HTR-8/SVneo (cell line): Measurements from ENCODE around the gene HERC3.

Experiments used
- DNase-seq: peaks from one replicate; pipeline ENCODE4 v3.0.0; 2011; ENCODE audit warnings: low spot score, mixed read lengths; ENCODE audit not compliant: insufficient read length
- FAIRE-seq: peaks from 2 replicates; lab custom pipeline; 2011; peaks lifted over from hg19 to GRCh38; lab: Jason Lieb, UNC

Gene HERC3

DNA sequence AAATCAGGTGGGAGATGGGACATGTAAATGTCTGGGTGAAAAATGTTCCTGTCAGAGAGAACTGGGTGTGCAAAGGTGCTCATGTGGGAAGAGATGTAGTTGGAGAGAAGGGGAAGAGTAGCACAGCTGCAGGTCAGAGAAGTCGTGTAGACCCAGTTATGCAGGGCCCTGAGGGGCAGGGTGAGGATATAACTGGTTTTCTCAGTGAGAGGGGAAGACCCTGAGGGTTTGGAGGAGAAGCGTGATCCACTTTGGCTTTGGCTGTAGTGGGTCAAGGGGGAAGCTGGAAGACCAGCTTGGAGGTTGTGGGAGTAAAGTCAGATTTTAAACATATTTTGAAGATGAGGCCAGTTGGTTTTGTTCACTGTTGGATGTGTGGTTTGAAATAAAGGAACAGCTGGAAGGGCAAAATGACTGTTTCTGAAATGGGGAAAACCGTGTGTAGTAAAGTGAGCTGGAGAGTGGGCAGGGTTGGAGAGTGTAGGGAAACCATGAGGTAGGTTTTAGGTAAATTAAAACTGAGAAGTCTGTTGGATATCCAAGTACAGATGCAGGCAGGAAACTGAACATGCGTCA is 61.2 kb downstream of the HERC3 start:
- no peak for FAIRE-seq
- DNase-seq: no peak

- DNase-seq: no peak
- FAIRE-seq: no peak
These were observed 62.9 kb downstream of the HERC3 start for GRCh38 chr4:88655226-88655625.

DNA sequence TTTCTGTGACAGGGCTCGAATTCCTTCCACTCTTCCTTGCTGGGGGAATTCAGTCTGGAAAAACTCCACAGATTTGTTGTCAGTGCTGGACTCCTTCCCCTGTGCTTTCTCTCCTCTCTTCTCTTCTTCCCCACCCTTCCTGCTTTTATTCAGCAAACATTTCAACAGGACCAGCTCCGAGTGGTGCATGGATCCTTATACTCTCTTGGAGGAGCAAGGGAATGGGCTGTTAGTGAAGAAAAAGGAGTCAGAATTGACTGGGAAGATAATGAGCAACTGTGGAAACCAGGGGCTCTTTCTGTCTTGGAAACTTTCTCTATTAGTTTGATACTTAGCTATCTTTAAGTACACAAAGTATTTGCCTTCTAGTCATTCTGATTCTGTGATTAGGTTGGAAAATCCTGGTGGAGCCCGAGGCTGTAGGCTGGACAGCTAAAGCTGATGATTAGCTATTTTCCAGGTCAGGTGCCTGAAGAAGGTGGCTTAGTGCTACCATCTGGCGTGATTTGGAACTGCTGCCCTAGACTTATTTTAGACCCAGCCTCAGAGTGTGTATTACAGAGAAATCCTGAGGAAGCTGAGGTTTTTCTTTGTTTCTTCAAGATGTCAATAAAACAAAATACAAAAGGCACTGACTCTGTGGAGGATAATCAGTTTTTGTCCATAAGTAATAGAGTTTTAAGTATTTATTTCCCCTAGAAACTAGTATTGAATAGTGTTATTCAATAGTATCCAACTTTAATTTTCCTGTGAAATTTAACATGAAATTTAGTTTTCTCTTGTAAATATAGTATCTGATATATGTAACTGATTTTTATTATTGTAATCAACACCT is 67.0 kb downstream of the HERC3 start:
- DNase-seq: peak; percentile 35
- no peak for FAIRE-seq

DNA sequence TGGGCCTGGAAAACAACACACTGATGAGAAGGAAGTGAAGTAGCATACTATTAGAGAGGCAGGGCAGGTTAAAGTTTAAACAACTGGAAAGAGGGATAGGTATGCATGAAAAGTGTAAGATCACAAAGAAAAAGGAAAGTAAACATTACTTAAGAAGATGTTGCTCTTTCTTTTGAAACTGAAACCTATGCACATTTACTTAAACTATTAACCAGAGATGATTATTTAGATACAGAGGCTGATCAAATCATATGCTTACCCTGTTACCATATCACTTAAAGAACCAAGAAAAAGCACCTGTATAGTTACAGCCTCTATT is 67.6 kb downstream of the HERC3 start:
- FAIRE-seq (no peak), DNase-seq (no peak)

DNA sequence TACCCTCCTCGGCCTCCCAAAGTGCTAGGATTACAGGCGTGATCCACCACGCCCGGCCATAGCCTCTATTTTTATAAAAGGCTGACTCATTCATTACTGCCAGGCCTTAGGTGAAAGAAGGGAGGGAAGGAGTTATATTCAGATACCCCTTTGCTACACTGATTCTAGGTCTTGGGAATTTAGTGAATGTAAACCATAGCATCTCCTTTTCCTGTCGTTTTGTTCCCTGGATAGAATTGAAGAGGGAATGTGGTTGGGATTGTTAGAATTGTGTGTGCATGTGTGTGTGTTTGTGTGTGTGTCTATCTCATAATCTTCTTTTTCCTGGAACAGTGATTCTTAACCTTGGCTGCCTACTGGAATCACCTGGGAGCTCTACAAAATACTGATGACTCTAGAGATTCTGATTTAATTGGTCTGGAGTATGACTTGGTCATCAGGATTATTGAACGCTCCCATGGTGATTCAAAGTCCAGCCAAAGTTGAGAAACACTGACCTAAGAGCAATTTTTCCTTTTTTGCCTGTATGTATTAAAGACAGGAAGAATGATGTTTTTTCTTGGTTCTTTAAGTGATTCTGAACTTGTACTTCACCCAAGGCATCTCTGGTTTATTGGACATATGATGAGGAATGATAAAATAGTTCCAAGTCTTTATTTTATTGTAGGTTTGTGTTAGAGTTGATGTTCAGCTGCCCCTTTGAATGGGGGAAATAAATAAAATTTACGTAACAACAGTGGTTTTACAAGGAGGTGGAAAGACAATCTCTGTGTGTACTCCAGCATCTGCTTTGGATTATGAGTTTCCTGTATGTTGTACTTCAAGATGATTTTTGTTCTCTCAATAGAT is 68.4 kb downstream of the HERC3 start:
- FAIRE-seq (no peak), DNase-seq (no peak)

- no peak for FAIRE-seq
These were observed 69.5 kb downstream of the HERC3 start for GRCh38 chr4:88661739-88662138.

GRCh38 chr4:88672987-88673386 is 80.7 kb downstream of the HERC3 start:
- FAIRE-seq (no peak), DNase-seq (no peak)

More at GRCh38 chr4:88661739-88662138, 69.5 kb downstream of the HERC3 start:
- peak; percentile 10 for DNase-seq

DNA sequence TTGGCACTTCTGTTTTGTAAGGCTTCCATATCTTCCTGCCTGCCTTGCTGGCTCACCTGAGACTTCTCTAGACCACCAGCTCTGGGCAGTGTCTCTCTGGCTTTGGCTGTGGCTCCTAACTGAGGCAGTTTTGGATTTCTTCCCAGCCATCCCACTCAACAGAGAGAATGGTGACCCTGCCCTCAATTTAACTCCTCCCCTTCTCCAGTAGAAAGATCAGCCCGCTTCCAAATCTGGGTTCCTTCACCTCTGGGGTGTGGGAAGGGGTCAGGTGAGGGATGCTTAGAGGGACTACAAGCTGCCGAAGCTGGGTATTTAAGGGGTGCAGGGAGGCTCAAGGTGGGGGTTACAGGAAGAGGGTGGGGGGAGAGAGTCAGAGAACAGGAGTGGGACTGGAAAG is 81.6 kb downstream of the HERC3 start:
- FAIRE-seq: no peak
- DNase-seq: no peak

GRCh38 chr4:88674565-88674964 is 82.3 kb downstream of the HERC3 start:
- FAIRE-seq (no peak), DNase-seq (no peak)

GRCh38 chr4:88674979-88675378 is 82.7 kb downstream of the HERC3 start:
- FAIRE-seq (no peak), DNase-seq (no peak)

- DNase-seq (no peak), FAIRE-seq (no peak)
These were observed 83.3 kb downstream of the HERC3 start for GRCh38 chr4:88675543-88675942.

GRCh38 chr4:88681209-88681608 is 88.9 kb downstream of the HERC3 start:
- no peak for FAIRE-seq

DNA sequence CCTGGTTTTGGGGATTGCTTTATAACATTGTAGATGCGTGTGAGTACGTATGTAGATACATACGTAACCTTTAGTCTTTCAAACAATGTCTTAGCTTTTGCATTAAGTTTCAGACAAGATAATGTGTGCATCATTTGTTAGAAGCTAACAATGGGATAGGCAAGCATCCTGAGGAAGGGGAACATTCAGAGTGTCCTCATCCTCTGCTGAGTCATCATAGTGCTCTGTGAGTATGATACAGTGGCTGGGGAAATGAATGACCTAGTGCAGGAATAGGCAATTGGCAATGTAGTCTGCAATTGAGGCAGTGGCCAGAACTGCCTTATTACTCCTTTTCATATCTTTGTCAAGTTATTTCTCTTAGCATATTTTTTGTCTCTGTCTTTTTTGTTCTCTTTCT is 98.1 kb downstream of the HERC3 start:
- DNase-seq: no peak
- no peak for FAIRE-seq

More at GRCh38 chr4:88681209-88681608, 88.9 kb downstream of the HERC3 start:
- no peak for DNase-seq

- no peak for DNase-seq
These were observed 101.5 kb downstream of the HERC3 start for GRCh38 chr4:88693792-88694191.

DNA sequence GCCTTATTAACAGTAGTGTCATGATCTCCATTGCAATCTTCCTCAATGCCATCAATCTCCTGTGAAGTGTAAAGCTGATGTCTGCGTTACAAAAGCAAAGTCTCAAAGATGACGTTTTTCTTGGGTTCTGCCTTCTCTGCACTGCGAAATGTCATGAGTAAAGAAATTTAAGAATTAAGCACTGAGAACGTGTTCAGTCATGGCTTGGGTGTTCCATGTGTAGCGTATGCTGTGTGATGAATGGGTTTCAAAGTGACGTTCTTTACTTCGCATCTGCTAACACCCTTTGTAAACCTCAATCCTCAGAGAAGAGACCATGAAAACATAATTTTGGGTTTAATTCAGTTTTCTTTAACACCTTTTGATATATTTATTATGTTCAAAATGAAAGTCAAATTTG is 104.3 kb downstream of the HERC3 start:
- DNase-seq: no peak
- no peak for FAIRE-seq

More at GRCh38 chr4:88693792-88694191, 101.5 kb downstream of the HERC3 start:
- no peak for FAIRE-seq

GRCh38 chr4:88697141-88697540 is 104.9 kb downstream of the HERC3 start:
- FAIRE-seq (no peak), DNase-seq (no peak)

DNA sequence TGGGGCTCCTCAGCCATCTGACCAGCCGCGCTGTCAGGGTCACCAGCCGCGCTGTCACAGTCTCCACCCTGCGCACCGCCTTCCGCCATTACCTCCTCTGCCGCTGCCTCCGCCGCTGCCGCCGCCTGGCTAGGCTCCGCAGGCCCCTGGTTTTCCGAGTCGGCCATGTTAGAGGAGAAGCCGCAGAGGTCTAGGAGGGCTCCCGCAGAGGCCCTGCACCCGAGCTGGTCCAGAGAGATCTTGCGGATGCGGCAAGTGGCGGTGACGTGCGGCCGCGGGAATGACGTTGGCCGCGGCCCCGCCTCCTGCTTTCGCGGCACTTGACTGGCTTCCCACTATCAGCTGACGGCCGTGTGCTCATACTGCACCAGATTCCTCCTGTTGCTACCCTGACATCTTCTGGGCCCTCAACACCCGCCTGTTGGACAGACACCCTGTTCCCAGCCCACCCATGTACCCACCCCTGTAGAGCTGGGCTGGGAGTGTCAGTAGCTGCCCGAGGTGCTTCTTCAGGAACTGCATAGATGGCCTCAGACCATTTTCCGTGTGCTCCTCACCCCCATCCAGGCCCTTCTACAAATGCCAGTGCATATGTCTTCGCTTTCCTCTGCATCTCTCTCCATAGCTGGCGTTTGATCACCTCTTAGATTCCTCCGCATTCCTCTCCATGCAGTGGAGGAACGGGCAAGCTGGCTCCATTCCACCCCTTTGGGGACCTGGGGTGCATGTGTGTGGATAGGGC is 105.5 kb downstream of the HERC3 start, which contains the start of gene NAP1L5:
NAP1L5 (minus strand) TSS at position 242 of the 742 bp plus-strand sequence; CDS start at position 167, 75 bp downstream.
- no peak for FAIRE-seq
- DNase-seq: no peak

GRCh38 chr4:88698519-88698918 is 106.2 kb downstream of the HERC3 start:
- no peak for FAIRE-seq
- DNase-seq: no peak

DNA sequence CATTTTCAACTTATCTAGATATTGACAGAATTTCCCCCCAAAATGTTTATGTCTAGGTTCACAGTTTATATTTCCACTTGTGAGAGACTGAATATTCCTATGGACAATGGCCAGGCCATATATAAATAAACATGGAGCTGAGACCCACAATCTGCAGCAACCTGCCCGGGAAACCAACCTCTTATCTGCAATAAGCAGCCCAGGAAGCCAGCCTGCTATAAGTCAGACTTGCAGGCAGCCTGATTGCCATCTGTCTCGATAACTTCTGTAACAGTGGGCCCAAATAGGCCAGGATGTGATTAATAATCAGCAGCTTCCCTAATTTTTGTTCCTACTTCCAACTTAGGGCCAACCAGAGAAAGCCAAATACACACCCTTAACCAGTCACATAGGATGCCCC is 110.5 kb downstream of the HERC3 start:
- FAIRE-seq (no peak), DNase-seq (no peak)

DNA sequence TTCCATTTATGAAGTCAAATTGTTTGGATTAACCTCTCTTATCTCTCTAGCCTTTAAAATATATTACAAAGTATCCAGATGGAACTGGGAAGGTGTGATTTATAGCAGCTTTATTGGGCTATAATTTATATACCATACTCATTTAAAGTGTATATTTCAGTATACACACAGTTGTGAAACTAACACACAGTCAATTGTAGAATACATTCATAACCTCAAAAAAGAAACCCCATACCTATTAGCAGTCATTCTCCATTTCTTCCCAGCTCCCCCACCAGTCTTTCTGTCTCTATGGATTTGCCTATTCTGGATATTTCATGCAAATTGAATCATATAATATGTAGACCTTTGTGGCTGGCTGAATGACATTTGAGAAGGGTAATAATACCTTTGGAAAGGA is 112.9 kb downstream of the HERC3 start:
- FAIRE-seq (no peak), DNase-seq (no peak)
